Measurements from ENCODE around the gene FBXO17. TPM values are rescaled to one million over a fixed set of nuclear protein-coding genes. Genes with fewer than 3 reads are reported as not detected.

The FBXO17 gene
- total and polyA plus RNA-seq, 2 experiments from 2014 or later, result 41.9 to 49.4 TPM

- no peak overlapping the region for H3K4me2 ChIP-seq
- no peaks in the 10 kb centered on the region for H3K4me1 ChIP-seq (ENCODE audit: insufficient read depth)
- H3K27me3 ChIP-seq, result no peaks in the 10 kb centered on the region
- H3K27ac ChIP-seq, result no peak overlapping the region
- H3K79me2 ChIP-seq, result no peaks in the 10 kb centered on the region
- no peaks in the 10 kb centered on the region for H3K9me2 ChIP-seq (replicated peaks; ENCODE audit: insufficient read depth)
- H4K20me1 ChIP-seq (ENCODE audit: insufficient read depth, poor library complexity, severe bottlenecking), result no peaks in the 10 kb centered on the region
- WGBS (ENCODE audit: low lambda C conversion rate, missing lambda C conversion rate), result 82% methylated on average over 12 of the region's 14 CpGs
- DNase-seq (ENCODE audit: low spot score), result no peak
- H3K9me3 ChIP-seq (ENCODE audit: low read depth), result no peaks in the 10 kb centered on the region
- no peak overlapping the region for H3K4me3 ChIP-seq
- no peak overlapping the region for H2AFZ ChIP-seq
- no peaks in the 10 kb centered on the region for H3K36me3 ChIP-seq (replicated peaks; ENCODE audit: insufficient read depth, low read depth)
- TF ChIP-seq EZH2phosphoT487 (IDR thresholded peaks at IDR 0.05; ENCODE audit: low read depth, severe bottlenecking, unreplicated experiment) (no peak), EZH2 (IDR thresholded peaks at IDR 0.05; ENCODE audit: borderline replicate concordance) (no peak)
- TF ChIP-seq, protein P1, sequence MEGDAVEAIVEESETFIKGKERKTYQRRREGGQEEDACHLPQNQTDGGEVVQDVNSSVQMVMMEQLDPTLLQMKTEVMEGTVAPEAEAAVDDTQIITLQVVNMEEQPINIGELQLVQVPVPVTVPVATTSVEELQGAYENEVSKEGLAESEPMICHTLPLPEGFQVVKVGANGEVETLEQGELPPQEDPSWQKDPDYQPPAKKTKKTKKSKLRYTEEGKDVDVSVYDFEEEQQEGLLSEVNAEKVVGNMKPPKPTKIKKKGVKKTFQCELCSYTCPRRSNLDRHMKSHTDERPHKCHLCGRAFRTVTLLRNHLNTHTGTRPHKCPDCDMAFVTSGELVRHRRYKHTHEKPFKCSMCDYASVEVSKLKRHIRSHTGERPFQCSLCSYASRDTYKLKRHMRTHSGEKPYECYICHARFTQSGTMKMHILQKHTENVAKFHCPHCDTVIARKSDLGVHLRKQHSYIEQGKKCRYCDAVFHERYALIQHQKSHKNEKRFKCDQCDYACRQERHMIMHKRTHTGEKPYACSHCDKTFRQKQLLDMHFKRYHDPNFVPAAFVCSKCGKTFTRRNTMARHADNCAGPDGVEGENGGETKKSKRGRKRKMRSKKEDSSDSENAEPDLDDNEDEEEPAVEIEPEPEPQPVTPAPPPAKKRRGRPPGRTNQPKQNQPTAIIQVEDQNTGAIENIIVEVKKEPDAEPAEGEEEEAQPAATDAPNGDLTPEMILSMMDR (IDR thresholded peaks at IDR 0.05; ENCODE audit: poor library complexity), result no peak
Observed at GRCh38 chr19:38920602-38921419, 54.7 kb downstream of the FBXO17 start.

DNA sequence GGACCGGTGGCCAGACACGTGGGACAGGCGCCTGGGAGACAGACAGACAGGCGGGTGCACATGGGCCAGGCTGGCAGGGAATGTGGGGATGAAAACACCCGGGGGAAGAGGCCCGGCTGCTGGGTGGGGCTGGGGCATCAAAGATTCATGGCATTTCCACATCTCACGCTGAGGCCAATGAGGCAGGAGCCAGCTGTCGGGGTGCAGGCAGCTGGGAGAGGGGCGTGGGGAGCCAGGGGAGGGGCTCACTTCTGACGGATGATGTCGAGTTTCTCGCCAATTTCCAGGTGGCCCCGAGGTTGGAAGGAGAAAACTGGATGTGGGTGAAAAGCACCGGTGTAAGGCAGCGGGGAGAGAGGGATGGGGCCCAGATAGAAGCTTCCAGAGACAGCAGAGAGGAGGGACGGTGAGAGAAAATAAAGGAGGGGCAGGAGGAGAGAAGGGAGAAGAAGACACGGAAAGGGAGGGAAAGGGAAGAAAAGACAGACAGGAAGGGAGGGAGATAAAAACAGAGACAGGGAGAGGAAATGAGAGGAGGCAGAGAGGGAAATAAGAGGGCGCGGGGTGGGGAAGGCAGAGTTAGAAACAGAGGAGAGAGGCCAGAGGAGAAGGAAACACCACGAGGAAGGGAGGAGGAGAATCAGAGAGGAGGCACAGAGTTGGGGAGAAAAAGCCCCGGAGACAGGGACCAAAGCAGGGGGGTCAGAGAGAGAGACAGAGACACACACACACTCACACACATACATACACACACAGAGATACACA lies 55.5 kb downstream of the FBXO17 start:
- 92% methylated on average over 17 of the region's 21 CpGs for whole genome bisulfite sequencing (ENCODE audit: low lambda C conversion rate, missing lambda C conversion rate)
- no peak for TF ChIP-seq EZH2 (IDR thresholded peaks at IDR 0.05; ENCODE audit: borderline replicate concordance)
- TF ChIP-seq, protein P1 (IDR thresholded peaks at IDR 0.05; ENCODE audit: poor library complexity), result no peak
- no peak for TF ChIP-seq EZH2phosphoT487 (IDR thresholded peaks at IDR 0.05; ENCODE audit: low read depth, severe bottlenecking, unreplicated experiment)
- Histone ChIP-seq H2AFZ (no peak overlapping the region), H3K4me3 (no peak overlapping the region), H4K20me1 (ENCODE audit: insufficient read depth, poor library complexity, severe bottlenecking) (no peaks in the 10 kb centered on the region), H3K36me3 (replicated peaks; ENCODE audit: insufficient read depth, low read depth) (no peaks in the 10 kb centered on the region), H3K4me1 (ENCODE audit: insufficient read depth) (no peaks in the 10 kb centered on the region), H3K27ac (no peak overlapping the region), H3K9me3 (ENCODE audit: low read depth) (no peaks in the 10 kb centered on the region), H3K9me2 (replicated peaks; ENCODE audit: insufficient read depth) (no peaks in the 10 kb centered on the region), H3K4me2 (no peak overlapping the region), H3K27me3 (no peaks in the 10 kb centered on the region), H3K79me2 (no peaks in the 10 kb centered on the region)
- no peak for DNase-seq (ENCODE audit: low spot score)

DNA sequence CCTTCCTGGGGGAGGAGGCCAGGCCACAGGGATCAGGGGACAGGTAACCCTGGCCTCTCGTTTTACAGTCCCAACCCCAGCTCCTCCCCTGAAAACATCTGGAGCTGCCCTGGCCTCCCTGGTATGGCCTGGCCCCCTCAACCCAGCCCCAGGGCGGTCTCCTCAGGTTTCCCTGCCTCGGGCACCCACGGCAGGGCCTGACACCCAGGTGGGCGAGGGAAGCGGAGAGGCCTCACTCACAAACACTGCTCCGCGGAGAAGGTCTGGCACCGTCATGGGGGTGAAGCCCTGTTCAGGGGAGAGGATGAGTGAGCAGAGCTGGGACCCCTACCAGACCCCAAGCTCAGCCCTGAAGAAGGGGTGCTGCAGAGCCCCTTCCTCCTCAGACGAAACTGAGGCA lies 57.0 kb downstream of the FBXO17 start:
- Histone ChIP-seq H3K36me3 (replicated peaks; ENCODE audit: insufficient read depth, low read depth) (no peaks in the 10 kb centered on the region), H2AFZ (no peak overlapping the region), H3K4me1 (ENCODE audit: insufficient read depth) (no peaks in the 10 kb centered on the region), H3K27ac (no peak overlapping the region), H3K9me2 (replicated peaks; ENCODE audit: insufficient read depth) (no peaks in the 10 kb centered on the region), H3K4me3 (no peak overlapping the region), H3K27me3 (no peaks in the 10 kb centered on the region), H3K9me3 (ENCODE audit: low read depth) (no peaks in the 10 kb centered on the region), H3K79me2 (no peaks in the 10 kb centered on the region), H3K4me2 (no peak overlapping the region), H4K20me1 (ENCODE audit: insufficient read depth, poor library complexity, severe bottlenecking) (no peaks in the 10 kb centered on the region)
- DNase-seq (ENCODE audit: low spot score), result no peak
- TF ChIP-seq, protein P1 (IDR thresholded peaks at IDR 0.05; ENCODE audit: poor library complexity), result no peak
- TF ChIP-seq EZH2phosphoT487 (IDR thresholded peaks at IDR 0.05; ENCODE audit: low read depth, severe bottlenecking, unreplicated experiment) (no peak), EZH2 (IDR thresholded peaks at IDR 0.05; ENCODE audit: borderline replicate concordance) (no peak)
- WGBS (ENCODE audit: low lambda C conversion rate, missing lambda C conversion rate), result 87% methylated on average over 10 of the region's 10 CpGs
